Head of caudate nucleus (tissue), 42 donors: ENCODE data around the gene FBXL14.

Source experiments
- DNase-seq, 42 donors: peaks; one replicate each; pipeline versions ENCODE4 v3.0.0 to v3.0.0-alpha.2; 2020 to 2021; ENCODE audit warnings: mixed read lengths in 7 of 42
- intact Hi-C: fragments of 100-400 bp; cut with DNase I; formaldehyde crosslinking; loops from one replicate; pipeline ENCODE4 v1.15.0; 2022

The FBXL14 gene

DNA sequence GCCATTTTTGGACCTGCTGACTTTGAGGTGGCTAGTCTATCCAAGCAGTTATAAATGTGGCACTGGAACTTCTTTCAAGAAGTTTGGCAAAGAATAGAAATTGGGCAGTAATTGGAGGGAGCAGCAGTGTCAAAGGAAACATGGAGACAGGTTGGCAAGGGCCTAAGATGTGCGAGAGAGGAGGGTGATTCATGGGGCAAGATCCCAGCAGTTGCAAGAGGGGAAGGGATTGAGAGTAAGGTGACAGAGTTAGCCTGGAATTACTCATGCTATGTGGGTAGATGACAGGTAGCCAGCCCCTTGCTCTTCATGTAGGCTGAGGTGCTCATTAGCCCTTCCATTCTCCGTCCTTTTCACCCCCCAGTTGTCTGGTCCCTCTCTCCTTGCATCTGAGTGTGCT lies 42.2 kb downstream of the FBXL14 start:
- intact Hi-C loops, result no loop called here
- no peak for DNase-seq

DNA sequence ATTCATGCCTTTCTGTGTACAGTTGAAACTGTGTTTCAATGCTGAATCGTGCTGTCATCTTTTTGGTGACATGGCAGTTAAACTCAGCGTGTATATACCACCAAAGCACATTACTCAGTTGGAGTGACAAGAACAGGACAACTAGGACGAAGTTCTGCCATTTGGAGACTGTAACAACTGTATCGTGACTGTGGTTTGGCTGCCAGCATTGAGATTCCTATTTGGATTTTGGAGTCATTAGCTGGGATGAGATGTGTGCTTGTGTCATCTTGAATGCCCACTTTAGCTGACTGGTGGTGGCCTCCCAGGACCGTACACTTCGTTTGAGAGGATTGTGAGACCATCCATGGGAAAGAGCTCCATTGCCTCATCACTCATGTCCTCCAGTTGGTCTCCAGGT lies 42.9 kb downstream of the FBXL14 start:
- intact Hi-C loops, result no loop called here
- no peak for DNase-seq

DNA sequence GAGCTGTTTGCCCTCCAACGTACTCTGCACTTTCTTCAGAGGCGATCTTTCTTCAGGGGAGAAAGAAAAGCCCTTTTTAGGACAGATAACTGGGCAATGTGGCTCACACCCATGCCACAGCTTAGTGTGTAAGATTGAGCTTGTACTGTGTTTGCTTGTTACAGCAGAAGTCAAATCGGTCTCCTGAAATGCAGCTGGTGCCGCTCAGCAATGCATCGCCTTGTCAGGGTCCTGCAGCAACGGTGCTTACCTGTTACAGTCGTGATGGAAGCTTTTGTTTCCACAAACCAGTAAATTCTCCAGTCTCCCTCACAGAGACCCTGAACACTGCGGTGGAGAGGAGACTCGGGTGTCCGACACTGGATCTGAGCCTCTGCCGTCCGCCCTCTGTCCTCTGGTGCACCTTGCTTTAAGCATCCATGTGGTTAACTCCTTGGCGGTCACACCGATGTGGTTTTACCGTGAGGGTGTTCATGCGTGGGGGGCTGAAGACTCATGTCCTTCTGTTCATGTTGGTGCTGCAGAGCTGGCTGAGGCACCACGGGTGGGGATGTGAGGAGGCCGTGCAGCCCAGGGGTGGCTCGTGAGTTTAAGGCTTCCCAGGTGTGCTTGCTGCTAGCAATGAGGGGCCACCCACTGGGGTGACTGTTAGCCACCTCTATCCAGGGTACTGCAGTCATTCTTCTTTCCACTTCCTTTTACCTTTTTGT lies 47.3 kb downstream of the FBXL14 start:
- no peak for DNase-seq
- intact Hi-C loops, result no loop called here

DNA sequence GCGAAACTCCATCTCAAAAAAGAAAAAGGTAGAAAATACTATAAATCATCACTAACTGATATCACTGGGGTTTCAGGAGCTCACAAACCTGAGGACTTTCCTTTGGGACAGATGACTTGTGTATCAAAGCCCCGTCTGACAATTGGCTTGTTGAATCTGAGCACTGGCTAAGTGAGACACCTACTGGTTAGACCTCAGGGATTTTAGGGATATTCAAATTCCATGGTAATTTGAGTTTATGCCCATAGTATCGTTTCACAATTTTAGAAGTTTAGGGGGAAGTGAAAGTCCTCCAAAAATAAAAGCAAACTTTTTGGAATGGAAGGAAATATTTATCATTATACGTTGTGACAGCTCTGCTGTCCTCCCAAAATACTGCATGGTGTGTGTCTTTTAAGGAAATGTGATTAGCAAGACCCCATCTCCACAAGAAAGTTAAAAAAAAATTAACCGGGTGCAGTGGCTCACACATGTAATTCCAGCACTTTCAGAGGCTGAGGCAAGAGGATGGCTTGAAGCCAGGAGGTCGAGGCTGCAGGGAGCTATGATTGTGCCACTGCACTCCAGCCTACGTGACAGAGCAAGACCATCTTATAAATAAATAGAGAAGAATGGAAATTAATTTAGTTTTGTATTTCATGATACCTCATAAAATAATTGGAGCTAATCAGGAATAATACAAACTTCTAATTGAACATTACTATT lies 49.2 kb downstream of the FBXL14 start:
- intact Hi-C loops, result no loop called here
- no peak for DNase-seq

DNA sequence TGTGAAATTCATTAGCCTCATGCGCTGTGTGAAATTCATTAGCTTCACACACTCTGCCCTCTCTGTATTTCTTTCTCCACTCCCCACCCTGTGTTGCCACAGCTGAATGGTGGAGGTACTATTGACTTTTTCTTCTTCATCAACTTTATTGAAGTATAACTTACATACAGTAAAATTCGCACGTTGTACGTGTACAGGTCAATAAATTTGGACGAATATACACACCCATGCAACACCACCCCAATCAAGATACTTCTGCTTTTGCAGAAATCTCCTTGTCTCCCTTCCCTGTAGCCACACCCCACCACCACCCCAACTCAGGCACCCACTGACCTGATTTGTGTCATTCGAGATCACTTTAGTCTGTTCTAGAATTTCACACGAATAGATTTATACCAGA lies 51.8 kb downstream of the FBXL14 start:
- intact Hi-C loops, result no loop called here
- DNase-seq, result no peak

DNA sequence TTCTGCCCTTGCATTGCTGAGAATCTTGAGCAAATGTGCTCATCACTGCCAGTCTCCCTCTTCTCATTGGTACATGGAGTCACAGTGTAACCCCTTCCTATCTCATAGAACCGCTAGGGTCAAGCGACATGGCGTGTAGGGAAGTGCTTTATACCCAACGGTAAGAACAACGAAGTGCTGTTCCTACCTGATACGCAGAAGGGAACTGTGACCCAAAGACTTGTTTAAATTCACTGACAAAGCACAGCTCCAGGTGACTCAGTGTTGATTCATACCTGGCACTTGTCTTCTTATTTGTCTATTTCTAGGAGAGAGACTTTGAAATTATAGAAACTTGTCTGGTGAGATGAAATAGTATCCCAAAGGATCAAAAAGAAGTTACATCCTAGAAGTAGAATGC lies 53.7 kb downstream of the FBXL14 start:
- intact Hi-C loops, result no loop called here
- peak in 3 of 42 donors; percentile 34 to 52 (median 38) for DNase-seq

DNA sequence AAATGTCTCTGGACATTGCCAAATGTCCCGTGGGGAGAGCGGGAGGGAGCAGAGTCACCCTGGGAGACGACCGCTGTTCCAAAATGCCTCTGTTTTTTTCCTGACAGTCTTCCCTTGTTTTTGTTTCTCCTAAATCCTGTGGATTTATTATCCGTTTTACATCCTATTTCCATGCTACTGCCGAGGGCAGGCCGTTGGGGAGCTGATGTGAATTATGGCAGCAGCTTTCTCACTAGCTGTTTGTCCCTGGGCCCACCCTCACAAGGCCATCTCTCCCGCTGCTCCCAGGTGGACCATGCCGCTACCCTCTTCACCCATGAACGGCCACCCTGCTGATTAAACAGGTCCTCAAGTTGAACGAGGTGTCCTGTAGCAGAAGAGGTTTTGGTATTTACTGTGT lies 55.2 kb downstream of the FBXL14 start:
- intact Hi-C loops, result no loop called here
- DNase-seq, result no peak

DNA sequence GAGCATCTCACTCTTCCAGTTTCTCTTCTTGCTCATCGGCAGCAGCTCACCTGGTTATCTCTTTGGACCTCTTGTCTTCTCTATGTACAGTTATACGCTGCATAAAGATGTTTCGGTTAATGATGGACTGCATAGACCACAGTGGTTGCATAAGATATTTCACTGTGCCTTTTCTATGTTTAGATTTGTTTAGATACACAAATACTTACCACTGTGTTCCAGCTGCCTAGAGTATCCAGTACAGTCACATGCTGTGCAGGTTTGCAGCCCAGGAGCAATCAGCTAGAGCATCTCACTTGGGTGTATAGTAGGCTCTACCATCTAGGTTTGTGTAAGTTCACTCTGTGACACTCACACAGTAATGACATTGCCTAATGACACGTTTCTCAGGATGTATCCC lies 57.6 kb downstream of the FBXL14 start:
- intact Hi-C loops, result no loop called here
- peak in 1 of 42 donors; percentile 4 for DNase-seq

DNA sequence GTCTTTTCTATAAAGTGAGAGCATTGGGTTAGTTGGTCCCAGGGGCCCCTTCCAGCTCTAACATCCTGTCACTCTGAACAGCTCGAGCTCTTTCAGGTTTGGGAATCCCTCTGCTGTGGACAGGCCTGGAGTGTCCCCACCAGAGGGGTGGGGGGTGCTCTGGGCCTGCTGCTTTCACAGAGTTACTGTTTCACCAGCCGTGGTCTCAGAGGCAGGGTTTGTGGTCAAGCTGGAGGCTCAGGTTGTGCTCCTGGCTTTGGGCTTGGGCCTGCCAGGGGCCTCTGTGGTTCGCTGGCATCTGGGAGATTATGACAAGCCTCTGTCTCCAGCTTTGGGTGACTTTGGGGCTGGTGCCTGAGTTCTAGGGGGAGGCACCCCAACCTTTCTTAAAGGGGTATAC lies 59.6 kb downstream of the FBXL14 start:
- DNase-seq, result peak in 1 of 42 donors; percentile 25
- intact Hi-C loops, result no loop called here

DNA sequence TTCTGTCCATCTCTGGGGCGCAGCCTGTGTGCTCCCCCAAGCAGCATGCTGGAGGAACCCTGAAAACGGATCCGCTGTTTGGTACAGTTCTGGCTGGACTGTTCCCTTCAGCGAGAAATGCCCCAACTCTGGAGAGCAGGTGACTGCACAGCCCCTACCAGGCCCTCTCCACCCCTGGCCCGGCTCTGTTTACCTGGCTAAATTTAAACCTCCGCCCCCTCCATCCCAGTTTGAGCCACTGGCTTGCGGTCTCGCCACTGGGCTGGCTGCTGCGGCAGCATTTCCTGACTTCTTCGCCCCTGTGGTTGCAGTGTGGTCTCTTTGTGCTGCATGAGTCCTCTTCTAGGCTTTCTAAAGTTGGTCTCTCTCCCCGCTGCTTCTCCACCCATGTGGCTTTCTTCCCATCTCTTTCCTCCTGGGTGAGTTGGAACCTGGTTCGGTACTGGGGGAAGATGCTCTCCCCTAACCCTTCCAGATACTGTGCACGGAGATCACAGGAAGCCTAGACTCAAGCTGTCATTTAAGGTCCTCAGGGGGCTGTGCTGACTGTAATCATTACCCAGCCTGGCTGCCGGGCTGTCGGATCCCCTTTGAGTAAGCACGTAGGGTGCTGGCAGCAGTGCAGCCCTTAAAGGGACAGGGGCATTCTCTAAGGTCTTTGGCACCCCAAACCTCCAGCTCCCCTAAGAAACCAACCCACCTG lies 60.6 kb downstream of the FBXL14 start:
- peak in 2 of 42 donors; percentile 8 to 30 for DNase-seq
- intact Hi-C loops, result no loop called here

DNA sequence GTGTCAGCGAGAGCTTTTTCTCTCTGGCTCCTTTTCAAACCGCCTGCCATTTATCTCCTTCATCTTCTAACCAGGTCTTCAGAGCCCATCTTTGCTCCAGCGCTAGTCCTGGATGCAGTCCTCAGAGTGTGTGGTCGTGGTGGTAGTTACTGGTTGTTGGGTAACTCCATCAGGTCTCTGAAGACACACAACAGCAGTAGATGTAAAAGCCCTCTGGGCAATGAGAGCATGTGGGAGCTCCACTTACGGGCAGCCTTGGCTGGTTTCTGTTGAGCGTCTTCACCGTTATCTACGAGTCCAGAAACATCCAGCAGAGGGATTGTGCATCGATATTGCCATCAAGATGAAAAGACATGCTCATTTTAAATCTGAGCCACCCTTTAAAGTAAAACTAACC lies 61.2 kb downstream of the FBXL14 start:
- DNase-seq, result peak in 1 of 42 donors; percentile 18

DNA sequence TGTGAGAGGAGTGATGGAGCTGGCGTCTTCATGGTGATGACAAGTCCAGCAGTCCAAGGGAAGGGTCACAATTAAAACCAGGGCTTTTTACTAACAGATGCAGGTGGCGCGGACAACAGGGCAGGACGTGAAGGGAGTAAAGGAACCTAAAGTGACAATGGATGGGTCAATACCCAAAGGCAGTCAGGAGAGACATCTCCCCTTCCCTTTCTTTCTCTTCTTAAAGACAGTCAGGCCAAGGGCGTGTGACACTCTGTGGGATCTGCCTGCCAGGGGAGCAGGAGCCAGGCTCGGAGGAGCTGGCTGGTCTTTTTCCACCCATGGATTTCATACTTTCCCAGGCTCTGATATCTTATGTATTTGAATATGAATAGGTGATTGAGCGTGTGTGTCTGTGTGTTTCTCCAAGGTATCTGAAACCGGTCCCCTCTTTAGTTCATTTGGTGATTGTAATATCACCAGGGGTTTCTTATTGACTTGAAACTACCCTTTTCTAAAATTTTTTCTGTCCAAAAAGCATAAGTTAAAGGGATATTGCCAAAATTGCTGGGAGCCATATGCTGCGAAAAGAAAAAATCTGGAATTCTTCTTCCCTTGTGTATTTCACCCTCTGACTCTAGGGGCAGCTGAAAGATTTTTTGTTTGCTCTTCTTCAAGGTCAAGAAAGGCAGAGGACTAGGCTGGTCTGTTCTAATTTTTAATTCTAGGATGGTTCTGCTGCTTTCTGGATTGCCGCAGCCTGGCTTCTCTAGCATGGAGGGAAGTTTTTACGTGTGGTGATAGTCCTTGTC lies 61.8 kb downstream of the FBXL14 start:
- intact Hi-C loops, result no loop called here
- DNase-seq, result no peak

More for the DNA sequence above, 61.2 kb downstream of the FBXL14 start:
- intact Hi-C loops, result no loop called here

DNA sequence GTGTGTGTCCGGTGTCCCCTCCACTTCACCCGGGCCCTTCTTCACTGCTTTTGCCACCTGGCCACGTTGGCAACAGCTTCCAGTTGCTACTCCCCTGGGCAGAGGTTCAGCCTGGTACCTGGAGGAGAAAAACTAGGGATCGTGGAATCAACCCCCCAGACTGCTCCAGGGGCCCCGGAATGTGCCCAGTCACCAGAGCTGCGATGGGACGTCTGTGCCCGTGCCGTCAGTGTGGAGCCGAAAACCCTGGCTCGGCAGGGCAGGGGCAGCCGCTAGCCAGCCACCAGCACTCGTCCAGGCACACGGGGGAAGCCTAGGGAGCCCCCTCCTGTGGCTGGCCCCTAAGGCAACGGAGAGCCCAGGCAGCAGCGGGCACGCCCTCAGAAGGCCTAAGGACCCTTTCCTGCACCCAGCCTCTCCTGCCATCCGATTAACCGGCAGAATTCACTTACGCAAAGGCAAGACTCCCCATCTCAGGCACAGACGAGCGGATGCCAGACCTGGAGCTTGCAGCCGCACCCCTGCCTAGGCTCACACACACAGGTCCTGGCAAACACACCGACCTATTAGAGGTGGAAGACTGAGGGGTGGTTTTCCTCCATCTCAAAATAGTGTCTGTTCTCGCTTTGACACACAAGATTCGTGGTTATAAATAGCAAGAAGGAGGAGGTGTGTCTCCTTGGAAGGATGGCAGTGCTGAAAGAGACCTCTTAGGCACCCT lies 62.6 kb downstream of the FBXL14 start:
- intact Hi-C loops, result no loop called here
- DNase-seq, result peak in 23 of 42 donors; percentile 9 to 84 (median 40)

DNA sequence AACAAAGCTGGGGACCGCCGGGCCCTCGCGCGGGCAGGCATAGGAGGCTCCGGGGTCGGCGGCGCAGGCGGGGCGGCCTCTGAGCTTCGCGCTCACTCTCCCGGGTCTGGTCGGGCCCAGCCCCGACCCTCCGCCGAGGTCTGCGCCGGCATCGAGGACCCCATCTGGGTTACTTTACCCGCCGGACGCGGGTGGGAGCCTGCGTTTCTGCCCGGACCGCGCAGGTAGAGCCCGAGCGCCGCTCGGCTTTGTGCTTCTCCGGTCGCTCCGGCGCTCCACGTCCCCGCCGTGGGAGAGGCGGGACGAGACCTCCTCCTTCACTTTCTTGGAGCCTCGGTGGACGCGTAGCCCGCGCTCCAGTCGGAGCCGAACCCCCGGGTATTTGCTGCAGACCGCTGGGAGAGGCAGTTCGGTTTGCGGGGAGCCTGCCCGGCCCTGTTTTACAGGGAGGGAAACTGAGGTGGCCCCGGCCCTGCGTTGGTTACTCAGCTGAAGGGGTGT lies 63.2 kb downstream of the FBXL14 start:
- DNase-seq, result peak in 1 of 42 donors; percentile 18
- intact Hi-C loops, result no loop called here

DNA sequence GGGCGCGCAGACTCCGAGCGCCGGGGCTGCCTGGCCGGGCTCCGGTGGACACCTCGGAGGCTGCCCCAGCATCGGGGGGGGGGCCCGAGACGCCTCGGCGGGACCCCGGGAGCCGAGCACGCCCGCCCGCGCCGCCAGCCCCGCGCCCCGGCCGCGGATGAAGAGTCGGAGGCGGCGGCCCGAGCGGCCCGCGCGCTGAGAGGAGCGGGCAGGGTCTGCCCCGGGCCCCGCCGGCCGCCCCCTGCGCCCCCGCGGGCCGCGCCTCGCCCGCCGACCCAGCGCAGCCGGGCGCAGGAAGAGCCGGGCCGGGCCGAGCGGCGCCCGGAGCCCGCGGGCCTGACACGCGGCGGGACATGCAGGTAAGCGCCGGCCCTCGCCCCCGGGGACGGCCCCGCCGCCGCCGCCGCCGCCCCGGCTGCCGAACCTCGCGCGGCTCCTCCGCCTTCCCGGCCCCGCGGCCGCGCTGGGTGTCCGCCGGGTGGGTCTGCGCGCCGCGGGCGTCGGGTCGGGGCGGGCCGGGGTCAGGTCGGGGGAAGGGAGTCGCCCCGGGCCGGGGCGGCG lies 63.7 kb downstream of the FBXL14 start:
- intact Hi-C loops, result no loop called here
- peak in 2 of 42 donors; percentile 16 to 43 for DNase-seq

DNA sequence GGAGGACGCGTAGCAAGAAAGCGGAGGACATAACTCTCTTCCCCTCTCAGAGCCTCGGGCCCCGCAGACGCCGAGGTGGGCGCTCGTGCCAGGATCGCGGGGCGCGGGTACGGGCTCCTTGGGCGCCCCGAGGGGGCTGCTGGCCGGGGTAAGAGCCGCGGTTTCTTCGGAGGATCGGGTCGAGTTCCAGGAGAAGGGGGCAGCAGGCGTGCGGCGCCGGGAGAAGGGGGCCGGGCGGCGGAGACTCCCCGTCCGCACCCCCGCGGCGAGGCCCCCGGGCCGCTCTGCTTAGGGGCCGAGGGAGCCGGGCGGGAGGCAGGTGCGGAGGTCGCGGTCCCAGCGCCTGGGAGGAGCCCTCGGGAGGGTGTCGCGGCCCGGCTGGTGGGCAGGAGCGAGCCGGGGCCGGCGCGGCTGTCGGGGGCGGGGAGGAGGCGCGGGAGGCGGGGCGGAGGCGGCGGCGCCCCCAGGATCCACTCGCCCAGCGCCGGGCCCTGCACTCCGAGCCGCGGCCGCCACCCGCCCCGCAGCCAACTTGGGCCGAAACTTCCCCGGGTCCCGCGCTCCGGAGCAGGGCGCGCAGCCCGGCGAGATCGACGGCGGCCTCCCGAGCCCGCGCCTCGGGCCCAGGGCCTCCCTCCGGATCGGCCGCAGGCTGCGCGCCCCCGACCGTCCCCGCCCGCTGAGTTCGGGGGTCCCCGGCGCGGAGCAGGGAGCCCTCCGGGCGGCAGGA lies 64.4 kb downstream of the FBXL14 start:
- peak in 1 of 42 donors; percentile 32 for DNase-seq

DNA sequence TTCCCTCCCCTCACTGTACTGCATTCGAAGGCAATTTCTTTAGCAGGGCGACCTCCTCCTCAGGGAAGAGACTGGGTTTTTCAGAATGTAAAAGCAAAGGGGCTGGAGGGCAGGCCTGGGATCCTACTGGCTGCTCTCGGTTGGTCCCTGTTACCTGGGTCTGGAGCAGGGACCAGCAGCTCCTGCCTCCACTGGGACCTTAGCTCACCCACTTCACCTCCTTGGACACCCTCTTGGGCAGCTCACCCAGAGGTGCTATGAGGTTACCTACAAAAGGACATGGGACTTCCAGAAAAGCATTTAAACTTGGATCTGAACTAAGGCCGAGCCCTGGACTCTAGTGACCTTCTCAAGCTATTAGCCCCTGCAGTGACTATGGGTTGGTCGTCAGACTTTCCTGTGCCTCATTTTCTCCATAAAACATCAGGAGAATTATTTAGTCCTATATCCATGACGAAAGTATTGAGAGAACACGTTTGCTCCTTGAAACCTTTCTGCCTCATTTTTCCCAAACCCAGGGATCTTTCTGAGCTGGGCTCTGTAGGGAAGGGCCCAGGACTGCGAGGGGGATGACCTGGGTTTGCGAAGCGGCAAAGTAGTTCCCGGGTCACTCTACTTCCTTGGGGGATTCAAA lies 65.0 kb downstream of the FBXL14 start:
- intact Hi-C loops, result no loop called here
- peak in 1 of 42 donors; percentile 7 for DNase-seq

More for the DNA sequence above, 64.4 kb downstream of the FBXL14 start:
- intact Hi-C loops, result no loop called here
